ENCODE results near the gene PROM2.

The PROM2 gene

GRCh38 chr2:95329891-95330793 lies 55.9 kb downstream of the PROM2 start:
- no peak for TF ChIP-seq CTCF (IDR thresholded peaks at IDR 0.05; ENCODE audit: borderline replicate concordance, insufficient read depth, low read depth, low read length)
- no peak overlapping the region for H3K4me3 ChIP-seq (ENCODE audit: low read depth, low read length)

- H3K4me3 ChIP-seq (ENCODE audit: low read depth, low read length): no peak overlapping the region
- TF ChIP-seq CTCF (IDR thresholded peaks at IDR 0.05; ENCODE audit: borderline replicate concordance, insufficient read depth, low read depth, low read length): no peak
These were observed 56.6 kb downstream of the PROM2 start for GRCh38 chr2:95330794-95331338.

- TF ChIP-seq CTCF (IDR thresholded peaks at IDR 0.05; ENCODE audit: borderline replicate concordance, insufficient read depth, low read depth, low read length): no peak
- no peak overlapping the region for H3K4me3 ChIP-seq (ENCODE audit: low read depth, low read length)
These were observed 57.4 kb downstream of the PROM2 start for GRCh38 chr2:95331606-95332005.

GRCh38 chr2:95332036-95332435 lies 57.8 kb downstream of the PROM2 start:
- no peak overlapping the region for H3K4me3 ChIP-seq (ENCODE audit: low read depth, low read length)
- no peak for TF ChIP-seq CTCF (IDR thresholded peaks at IDR 0.05; ENCODE audit: borderline replicate concordance, insufficient read depth, low read depth, low read length)

- no peak overlapping the region for H3K4me3 ChIP-seq (ENCODE audit: low read depth, low read length)
- no peak for TF ChIP-seq CTCF (IDR thresholded peaks at IDR 0.05; ENCODE audit: borderline replicate concordance, insufficient read depth, low read depth, low read length)
These were observed 58.8 kb downstream of the PROM2 start for GRCh38 chr2:95333056-95333455.

- H3K4me3 ChIP-seq (ENCODE audit: low read depth, low read length): no peak overlapping the region
- TF ChIP-seq CTCF (IDR thresholded peaks at IDR 0.05; ENCODE audit: borderline replicate concordance, insufficient read depth, low read depth, low read length): no peak
These were observed 59.7 kb downstream of the PROM2 start for GRCh38 chr2:95333888-95334338.

All from GM12875 (cell line).